ENCODE measurements around the gene PLAAT3.

- TF ChIP-seq CTCF (IDR thresholded peaks at IDR 0.05) (no peak), POLR2A (IDR thresholded peaks at IDR 0.05) (no peak)
These were observed 4.7 kb downstream of the PLAAT3 start for GRCh38 chr11:63609536-63609935.

Data from heart left ventricle (tissue), 13 donors.